ENCODE data around the gene NPFFR1. TPM values are rescaled to one million over a fixed set of nuclear protein-coding genes. Genes with fewer than 3 reads are reported as not detected.
"Not testable (repeated sequence)": the region's sequence is repeated elsewhere in the genome, so short reads cannot be mapped to it uniquely, and the experiment has no call there.

The NPFFR1 gene
- total RNA-seq, 1 donor from 2014 or later = not detected

- H3K36me3 Mint-ChIP-seq (ENCODE audit: low read depth) = no peaks in the 10 kb centered on the region
- peaks cover 29% of the 10 kb centered on the region for H3K4me1 Mint-ChIP-seq (ENCODE audit: low read depth)
- peak overlapping the region; percentile 67 for H3K27ac Mint-ChIP-seq
- peaks cover 10% of the 10 kb centered on the region for H3K9me3 Mint-ChIP-seq
- intact Hi-C loops (cut with micrococcal nuclease) = loop anchor here (2.0 to 5.0 kb wide), 3 partner anchors 51 to 100 kb away; partner anchors contain the start of gene SAR1A
- no peak for DNase-seq (ENCODE audit: low spot score)
- H3K4me3 Mint-ChIP-seq = peak overlapping the region; percentile 26
- peaks cover 10% of the 10 kb centered on the region for H3K27me3 Mint-ChIP-seq (ENCODE audit: insufficient read depth)
Measured at GRCh38 chr10:70271996-70272924, 11.5 kb downstream of the NPFFR1 start.

- Mint-ChIP-seq H3K27ac (peak overlapping the region; percentile 46), H3K27me3 (ENCODE audit: insufficient read depth) (peaks cover 9% of the 10 kb centered on the region), H3K4me3 (no peak overlapping the region), H3K4me1 (ENCODE audit: low read depth) (peaks cover 37% of the 10 kb centered on the region), H3K9me3 (peaks cover 8% of the 10 kb centered on the region), H3K36me3 (ENCODE audit: low read depth) (peaks cover 2% of the 10 kb centered on the region)
- intact Hi-C loops (cut with micrococcal nuclease) = loop anchor here (5.0 kb wide), 1 partner anchor 99 kb away; the partner anchor contains the start of gene SAR1A
- DNase-seq (ENCODE audit: low spot score) = no peak
Measured at GRCh38 chr10:70270952-70271351, 12.9 kb downstream of the NPFFR1 start.

GRCh38 chr10:70269741-70270140 is 14.1 kb downstream of the NPFFR1 start:
- Mint-ChIP-seq H3K27me3 (ENCODE audit: insufficient read depth) (peaks cover 7% of the 10 kb centered on the region), H3K9me3 (no peaks in the 10 kb centered on the region), H3K4me3 (no peak overlapping the region), H3K4me1 (ENCODE audit: low read depth) (peaks cover 37% of the 10 kb centered on the region), H3K27ac (no peak overlapping the region), H3K36me3 (ENCODE audit: low read depth) (peaks cover 2% of the 10 kb centered on the region)
- DNase-seq (ENCODE audit: low spot score) = no peak
- intact Hi-C loops (cut with micrococcal nuclease) = loop anchor here (5.0 kb wide), 1 partner anchor 97 kb away; the partner anchor contains the start of gene SAR1A

- DNase-seq (ENCODE audit: low spot score) = no peak
- H3K27me3 Mint-ChIP-seq (ENCODE audit: insufficient read depth) = peaks cover 5% of the 10 kb centered on the region
- H3K4me1 Mint-ChIP-seq (ENCODE audit: low read depth) = peaks cover 37% of the 10 kb centered on the region
- H3K27ac Mint-ChIP-seq = no peak overlapping the region
- H3K9me3 Mint-ChIP-seq = no peaks in the 10 kb centered on the region
- H3K4me3 Mint-ChIP-seq = no peak overlapping the region
- intact Hi-C loops (cut with micrococcal nuclease) = no loop called here
- H3K36me3 Mint-ChIP-seq (ENCODE audit: low read depth) = peaks cover 2% of the 10 kb centered on the region
Measured at GRCh38 chr10:70268376-70268775, 15.4 kb downstream of the NPFFR1 start.

- no peak for DNase-seq (ENCODE audit: low spot score)
- H3K4me1 Mint-ChIP-seq (ENCODE audit: low read depth) = peaks cover 29% of the 10 kb centered on the region
- intact Hi-C loops (cut with micrococcal nuclease) = no loop called here
- peak overlapping the region; percentile 3 for H3K27ac Mint-ChIP-seq
- H3K9me3 Mint-ChIP-seq = peaks cover 3% of the 10 kb centered on the region
- peaks cover 2% of the 10 kb centered on the region for H3K36me3 Mint-ChIP-seq (ENCODE audit: low read depth)
- peaks cover 8% of the 10 kb centered on the region for H3K27me3 Mint-ChIP-seq (ENCODE audit: insufficient read depth)
- no peak overlapping the region for H3K4me3 Mint-ChIP-seq
Measured at GRCh38 chr10:70267161-70267933, 16.5 kb downstream of the NPFFR1 start.

- Mint-ChIP-seq H3K4me3 (no peak overlapping the region), H3K27me3 (ENCODE audit: insufficient read depth) (peaks cover 9% of the 10 kb centered on the region), H3K9me3 (peaks cover 8% of the 10 kb centered on the region), H3K4me1 (ENCODE audit: low read depth) (peaks cover 26% of the 10 kb centered on the region), H3K36me3 (ENCODE audit: low read depth) (peaks cover 2% of the 10 kb centered on the region), H3K27ac (peak overlapping the region; percentile 0)
- intact Hi-C loops (cut with micrococcal nuclease) = no loop called here
- no peak for DNase-seq (ENCODE audit: low spot score)
Measured at GRCh38 chr10:70266701-70267100, 17.1 kb downstream of the NPFFR1 start.

- Mint-ChIP-seq H3K27ac (no peak overlapping the region), H3K4me3 (no peak overlapping the region), H3K27me3 (ENCODE audit: insufficient read depth) (peaks cover 9% of the 10 kb centered on the region), H3K4me1 (ENCODE audit: low read depth) (peaks cover 20% of the 10 kb centered on the region), H3K9me3 (peaks cover 14% of the 10 kb centered on the region), H3K36me3 (ENCODE audit: low read depth) (peaks cover 4% of the 10 kb centered on the region)
- no peak for DNase-seq (ENCODE audit: low spot score)
- intact Hi-C loops (cut with micrococcal nuclease) = no loop called here
Measured at GRCh38 chr10:70266056-70266455, 17.7 kb downstream of the NPFFR1 start.

GRCh38 chr10:70265032-70265689 is 18.6 kb downstream of the NPFFR1 start:
- H3K9me3 Mint-ChIP-seq = peaks cover 18% of the 10 kb centered on the region
- peaks cover 4% of the 10 kb centered on the region for H3K36me3 Mint-ChIP-seq (ENCODE audit: low read depth)
- intact Hi-C loops (cut with micrococcal nuclease) = no loop called here
- H3K27me3 Mint-ChIP-seq (ENCODE audit: insufficient read depth) = peaks cover 9% of the 10 kb centered on the region
- H3K27ac Mint-ChIP-seq = no peak overlapping the region
- peaks cover 11% of the 10 kb centered on the region for H3K4me1 Mint-ChIP-seq (ENCODE audit: low read depth)
- DNase-seq (ENCODE audit: low spot score) = no peak
- no peak overlapping the region for H3K4me3 Mint-ChIP-seq

GRCh38 chr10:70260734-70261133 is 23.1 kb downstream of the NPFFR1 start:
- DNase-seq (ENCODE audit: low spot score) = no peak
- H3K4me3 Mint-ChIP-seq = no peak overlapping the region
- no peaks in the 10 kb centered on the region for H3K4me1 Mint-ChIP-seq (ENCODE audit: low read depth)
- peaks cover 2% of the 10 kb centered on the region for H3K36me3 Mint-ChIP-seq (ENCODE audit: low read depth)
- H3K27me3 Mint-ChIP-seq (ENCODE audit: insufficient read depth) = peaks cover 31% of the 10 kb centered on the region
- H3K27ac Mint-ChIP-seq = no peak overlapping the region
- intact Hi-C loops (cut with micrococcal nuclease) = no loop called here
- H3K9me3 Mint-ChIP-seq = peaks cover 18% of the 10 kb centered on the region

GRCh38 chr10:70260259-70260658 is 23.5 kb downstream of the NPFFR1 start:
- Mint-ChIP-seq H3K27me3 (ENCODE audit: insufficient read depth) (peaks cover 34% of the 10 kb centered on the region), H3K27ac (no peak overlapping the region), H3K4me1 (ENCODE audit: low read depth) (no peaks in the 10 kb centered on the region), H3K36me3 (ENCODE audit: low read depth) (peaks cover 2% of the 10 kb centered on the region), H3K4me3 (no peak overlapping the region), H3K9me3 (peaks cover 18% of the 10 kb centered on the region)
- intact Hi-C loops (cut with micrococcal nuclease) = no loop called here
- no peak for DNase-seq (ENCODE audit: low spot score)

GRCh38 chr10:70258216-70258615 is 25.6 kb downstream of the NPFFR1 start:
- no peak for DNase-seq (ENCODE audit: low spot score)
- no peak overlapping the region for H3K4me3 Mint-ChIP-seq
- H3K27me3 Mint-ChIP-seq (ENCODE audit: insufficient read depth) = peaks cover 42% of the 10 kb centered on the region
- H3K9me3 Mint-ChIP-seq = peaks cover 18% of the 10 kb centered on the region
- no peak overlapping the region for H3K27ac Mint-ChIP-seq
- H3K36me3 Mint-ChIP-seq (ENCODE audit: low read depth) = peaks cover 2% of the 10 kb centered on the region
- H3K4me1 Mint-ChIP-seq (ENCODE audit: low read depth) = no peaks in the 10 kb centered on the region
- intact Hi-C loops (cut with micrococcal nuclease) = no loop called here

- Mint-ChIP-seq H3K27me3 (ENCODE audit: insufficient read depth) (peaks cover 46% of the 10 kb centered on the region), H3K9me3 (peaks cover 18% of the 10 kb centered on the region)
- H3K4me3 Mint-ChIP-seq; intact Hi-C loops (cut with micrococcal nuclease); H3K27ac Mint-ChIP-seq; DNase-seq (ENCODE audit: low spot score); H3K4me1 Mint-ChIP-seq (ENCODE audit: low read depth); H3K36me3 Mint-ChIP-seq (ENCODE audit: low read depth): not testable (repeated sequence)
Measured at GRCh38 chr10:70257816-70258215, 26.0 kb downstream of the NPFFR1 start.

All from activated T-helper 1 cell treated with anti-CD3 and anti-CD28 coated beads, Interleukin-12 subunit alpha, Interleukin-12 subunit beta, Interleukin-2, Interleukin-4 antibody, amounts not matched to agents 30 ng/mL and 10 ng/mL and 1 ng/mL, durations not matched to agents 14 hours and 24 hours and 36 hours (primary cell).